Hepatic stellate cell (primary cell): Measurements from ENCODE around the gene SUPT6H.

Experiments used
- DNase-seq: peaks from one replicate; pipeline ENCODE4 v3.0.0; 2011; ENCODE audit warnings: low spot score

SUPT6H gene

DNA sequence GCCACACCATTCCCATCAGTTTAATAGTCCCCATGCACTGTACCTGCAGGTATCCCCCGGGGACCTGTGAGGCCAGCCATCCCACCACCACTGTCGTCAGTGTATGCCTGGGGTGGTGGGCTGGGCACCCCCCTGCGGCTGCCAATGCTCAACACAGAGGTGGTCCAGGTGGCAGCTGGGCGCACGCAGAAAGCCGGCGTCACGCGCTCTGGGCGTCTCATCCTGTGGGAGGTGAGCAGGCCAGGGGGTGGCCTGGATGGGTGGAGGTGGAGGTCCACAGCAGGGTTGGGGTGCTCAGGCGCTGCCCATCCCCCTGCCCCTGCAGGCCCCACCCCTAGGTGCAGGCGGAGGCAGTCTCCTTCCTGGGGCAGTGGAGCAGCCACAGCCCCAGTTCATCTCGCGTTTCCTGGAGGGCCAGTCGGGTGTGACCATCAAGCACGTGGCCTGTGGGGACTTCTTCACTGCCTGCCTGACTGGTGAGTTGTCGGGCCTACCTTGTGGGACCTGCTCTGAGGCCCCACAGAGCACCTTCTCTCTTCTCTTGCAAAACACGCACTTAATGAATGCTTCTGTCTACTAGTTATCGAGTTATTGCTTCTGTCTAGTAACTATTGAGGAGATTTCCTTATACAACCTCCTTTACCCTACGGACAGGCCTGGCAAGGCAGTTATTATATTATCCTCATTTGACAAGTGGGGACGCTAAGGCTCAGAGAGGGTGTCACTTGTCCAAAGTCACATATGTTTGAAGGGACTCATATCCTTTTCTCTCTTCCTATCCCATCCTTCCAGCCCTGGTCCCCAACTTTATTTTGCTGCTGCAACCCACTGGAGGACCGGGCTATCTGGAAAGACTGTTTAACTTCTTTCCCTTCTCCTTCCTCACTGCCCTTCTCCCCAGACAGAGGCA lies 76.0 kb downstream of the SUPT6H start:
- DNase-seq: no peak

DNA sequence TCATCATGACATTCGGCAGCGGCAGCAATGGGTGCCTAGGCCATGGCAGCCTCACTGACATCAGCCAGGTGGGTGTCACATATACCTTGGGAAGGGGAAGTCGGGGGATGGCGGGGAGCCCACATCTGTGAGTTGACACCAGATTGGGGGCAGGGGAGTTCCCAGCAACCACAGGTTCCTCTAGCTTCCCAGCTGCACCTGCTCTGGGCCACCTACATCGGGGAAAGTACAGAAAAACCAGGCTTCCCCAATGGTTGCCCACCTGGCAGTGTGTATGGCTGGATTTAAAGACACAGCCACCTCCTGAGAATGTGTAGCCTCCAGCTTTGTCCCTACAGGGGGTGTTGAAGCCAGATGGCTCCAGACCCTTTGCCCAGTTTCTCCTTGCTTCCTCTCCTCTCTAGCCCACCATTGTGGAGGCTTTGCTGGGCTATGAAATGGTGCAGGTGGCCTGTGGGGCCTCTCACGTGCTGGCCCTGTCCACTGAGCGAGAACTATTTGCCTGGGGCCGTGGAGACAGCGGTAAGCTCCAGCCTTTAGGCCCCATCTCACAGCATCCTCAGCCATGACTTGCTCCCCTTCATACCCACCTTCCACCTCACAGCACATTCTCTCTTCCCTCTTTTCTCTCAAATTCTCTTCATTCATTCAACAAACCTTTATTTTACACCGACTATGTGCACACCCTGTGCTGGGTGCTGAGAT lies 76.8 kb downstream of the SUPT6H start:
- DNase-seq: no peak

DNA sequence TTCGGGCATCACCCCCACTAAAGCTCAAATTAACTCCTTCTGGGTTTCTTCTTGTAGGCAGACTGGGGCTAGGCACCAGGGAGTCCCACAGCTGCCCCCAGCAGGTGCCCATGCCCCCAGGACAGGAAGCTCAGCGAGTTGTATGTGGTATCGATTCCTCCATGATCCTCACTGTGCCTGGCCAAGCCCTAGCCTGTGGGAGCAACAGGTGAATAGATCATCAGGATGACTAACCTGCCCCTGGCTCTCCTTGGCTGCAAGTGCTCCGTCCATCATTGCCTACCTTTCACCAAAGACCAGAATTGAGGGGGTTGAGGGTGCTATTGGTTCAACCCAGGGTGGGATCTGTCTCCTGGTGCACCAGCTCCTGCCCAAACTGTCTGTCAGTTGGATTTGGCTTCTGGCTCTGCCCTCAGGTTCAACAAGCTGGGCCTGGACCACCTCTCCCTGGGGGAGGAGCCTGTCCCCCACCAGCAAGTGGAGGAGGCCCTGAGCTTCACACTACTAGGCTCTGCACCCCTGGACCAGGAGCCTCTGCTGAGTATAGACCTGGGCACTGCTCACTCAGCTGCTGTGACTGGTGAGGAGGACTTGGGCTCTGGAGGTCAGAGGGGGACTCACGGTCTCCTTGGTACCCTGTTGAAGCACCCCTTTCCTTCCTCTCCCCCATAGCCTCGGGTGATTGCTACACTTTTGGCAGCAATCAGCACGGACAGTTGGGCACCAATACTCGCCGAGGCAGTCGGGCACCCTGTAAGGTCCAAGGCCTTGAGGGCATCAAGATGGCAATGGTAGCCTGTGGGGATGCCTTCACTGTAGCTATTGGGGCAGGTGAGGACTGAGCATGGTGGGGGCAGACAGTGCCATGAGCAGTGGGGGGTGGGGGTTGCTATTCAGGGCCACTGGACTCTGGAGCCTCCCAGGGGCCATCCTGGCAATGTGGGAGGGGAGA lies 78.7 kb downstream of the SUPT6H start:
- no peak for DNase-seq

DNA sequence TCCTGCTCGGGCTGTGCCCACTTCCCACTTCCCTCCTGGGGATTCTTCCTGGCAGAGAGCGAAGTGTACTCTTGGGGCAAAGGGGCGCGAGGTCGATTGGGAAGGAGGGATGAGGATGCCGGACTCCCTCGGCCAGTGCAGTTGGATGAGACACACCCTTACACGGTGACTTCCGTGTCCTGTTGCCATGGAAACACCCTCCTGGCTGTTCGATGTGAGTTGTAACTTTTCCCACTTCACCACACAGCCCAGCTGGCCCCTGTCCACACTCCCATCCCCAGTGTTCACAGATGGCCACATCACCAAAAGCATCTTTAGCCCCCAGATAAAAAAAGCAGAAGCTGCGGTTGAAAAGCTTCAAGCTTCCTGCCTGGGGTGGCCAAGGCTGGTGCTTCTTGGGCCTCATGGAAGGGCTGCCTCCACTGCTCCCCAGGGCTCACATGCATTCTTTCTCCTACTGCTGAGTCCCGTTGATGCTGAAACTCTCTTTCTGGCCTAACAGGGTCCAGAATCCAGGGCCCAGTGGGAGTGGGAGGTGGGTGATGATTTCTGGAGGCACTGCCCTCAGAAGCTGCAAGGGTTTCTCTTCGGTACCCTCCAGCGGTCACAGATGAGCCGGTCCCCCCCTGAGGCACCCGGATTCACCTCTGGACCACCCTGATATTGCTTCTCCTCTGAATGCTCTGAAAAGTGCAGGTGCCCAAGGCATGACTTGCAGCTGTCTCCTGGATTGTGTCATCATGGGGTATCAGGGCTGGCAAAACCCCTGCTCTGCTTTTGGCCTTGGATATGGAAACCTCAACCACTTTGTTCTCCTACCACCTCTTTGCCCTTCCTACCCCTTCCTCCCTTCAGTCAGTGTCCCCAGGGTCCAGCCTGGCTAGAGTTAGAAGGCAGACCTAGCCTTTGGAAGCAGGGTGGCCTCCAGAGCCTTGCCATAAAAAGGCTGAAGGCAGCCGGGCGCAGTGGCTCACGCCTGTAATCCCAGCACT lies 79.6 kb downstream of the SUPT6H start:
- no peak for DNase-seq

DNA sequence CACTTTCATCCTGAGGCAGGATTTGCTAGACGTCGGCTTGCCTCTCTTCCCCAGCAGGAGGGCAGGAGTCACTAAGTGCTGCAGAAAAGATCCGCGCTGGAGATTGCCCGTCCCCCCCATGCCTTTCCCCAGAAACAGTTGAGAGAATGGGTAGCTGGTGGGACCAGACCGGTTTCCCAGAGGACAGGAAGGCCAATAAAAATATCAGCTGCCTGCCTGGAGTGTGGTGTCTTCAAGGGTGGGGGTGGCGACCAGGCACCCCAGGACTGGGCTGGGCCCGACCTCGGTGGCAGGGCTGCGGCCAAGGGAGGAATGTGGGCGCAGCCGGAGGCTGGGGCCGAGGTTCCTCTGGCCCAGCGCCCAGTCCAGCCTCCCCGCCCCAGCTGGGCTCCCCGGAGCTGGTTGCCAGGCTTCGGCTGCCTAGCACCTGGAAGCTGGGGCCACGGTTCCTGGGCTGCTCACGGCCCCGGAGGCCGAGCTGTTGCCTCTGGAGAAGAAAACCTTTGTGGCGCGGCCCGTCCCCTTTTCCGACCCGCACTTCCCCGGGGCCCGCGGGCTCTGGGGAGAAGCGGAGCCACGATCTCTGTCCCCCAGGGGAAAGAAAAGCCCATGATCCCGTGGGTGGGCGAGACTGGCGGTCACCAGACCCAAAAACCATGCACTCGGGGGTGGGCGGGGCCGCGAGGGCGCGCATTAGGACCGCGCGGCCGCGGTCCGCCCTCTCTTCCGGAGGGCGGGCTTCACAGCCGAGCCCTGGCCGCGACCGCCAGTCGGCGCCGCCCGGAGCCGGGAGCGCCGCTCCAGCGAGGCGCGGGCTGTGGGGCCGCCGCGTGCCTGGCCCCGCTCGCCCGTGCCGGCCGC lies 81.5 kb downstream of the SUPT6H start, which contains the start of gene TRAF4:
Gene TRAF4 (plus strand): TSS at position 769 of the 861 bp plus-strand sequence. CDS start 102 bp downstream, outside the sequence.
- DNase-seq: peak; percentile 92

DNA sequence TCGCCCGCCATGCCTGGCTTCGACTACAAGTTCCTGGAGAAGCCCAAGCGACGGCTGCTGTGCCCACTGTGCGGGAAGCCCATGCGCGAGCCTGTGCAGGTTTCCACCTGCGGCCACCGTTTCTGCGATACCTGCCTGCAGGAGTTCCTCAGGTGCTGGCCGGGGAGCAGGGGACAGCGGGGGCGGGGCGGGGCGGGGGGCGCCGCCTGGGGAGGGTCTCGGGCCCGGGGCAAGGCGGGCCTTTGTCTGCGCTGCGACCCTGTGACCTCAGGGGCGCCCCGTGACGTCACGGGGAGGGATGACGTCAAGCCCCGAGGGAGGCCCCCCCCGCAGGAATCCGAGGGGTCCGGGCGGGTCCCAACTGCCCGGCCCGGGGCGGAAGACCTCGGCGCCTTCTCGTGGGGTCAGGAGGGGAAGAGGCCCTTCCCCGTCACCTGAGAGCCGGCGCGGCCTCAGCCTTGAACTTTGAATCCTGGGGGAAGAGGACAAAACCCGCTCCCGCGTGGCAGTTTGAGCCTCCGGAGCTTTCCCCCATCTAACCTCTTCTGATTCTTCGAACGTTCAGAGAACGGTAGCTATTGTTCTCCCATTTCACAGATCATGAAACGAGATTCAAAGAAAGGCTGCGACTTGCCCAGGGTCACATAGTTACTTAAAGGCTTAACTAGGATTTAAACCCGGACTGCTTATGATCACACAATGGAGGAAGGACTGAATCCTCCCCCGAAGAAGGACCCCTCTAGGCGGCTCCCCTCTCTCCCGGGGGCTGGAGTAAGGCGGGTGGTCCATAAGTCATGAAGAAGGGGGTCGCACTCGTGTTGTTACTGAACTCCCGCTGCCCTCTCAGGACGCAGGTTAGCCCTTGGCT lies 82.3 kb downstream of the SUPT6H start:
- peak; percentile 69 for DNase-seq

DNA sequence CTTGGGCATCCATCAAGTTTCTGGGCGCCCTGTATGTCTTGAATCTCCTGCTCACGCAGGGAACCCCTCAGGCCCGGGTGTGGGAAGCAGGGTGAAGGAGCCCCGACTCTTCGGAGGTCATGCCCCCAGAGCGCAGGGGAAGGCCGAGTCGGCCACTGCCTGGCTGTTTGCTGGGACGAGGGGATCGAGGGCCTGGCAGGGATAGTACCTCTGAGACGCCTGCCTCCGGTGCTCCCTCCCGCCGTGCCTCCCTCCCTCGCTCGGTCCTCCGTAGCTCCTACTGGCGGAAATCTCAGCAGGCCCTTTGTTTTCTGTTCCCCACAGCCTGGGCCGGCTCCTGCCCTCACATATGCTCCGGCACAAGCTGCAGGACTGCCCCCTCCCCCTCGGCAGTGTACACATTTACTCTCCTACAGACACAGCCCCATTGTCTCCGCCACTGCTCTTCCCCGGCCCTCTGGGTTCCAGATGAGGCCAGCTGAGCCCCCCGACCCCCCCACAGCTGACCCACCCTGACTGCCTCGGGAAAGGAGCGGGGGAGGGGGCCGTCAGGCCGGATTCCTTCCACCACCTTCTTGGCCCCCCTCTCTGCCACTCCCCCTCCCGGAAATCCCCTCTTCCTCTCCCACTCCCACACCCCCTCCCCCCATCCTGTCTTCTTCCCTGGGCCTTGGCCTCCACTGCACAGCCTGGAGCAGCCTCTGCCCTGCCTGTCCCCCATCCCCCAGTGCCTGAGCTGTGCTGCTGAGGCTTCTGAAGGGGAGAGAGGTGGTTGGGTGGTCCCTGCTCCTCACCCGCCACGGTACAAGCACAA lies 83.2 kb downstream of the SUPT6H start:
- DNase-seq: peak; percentile 57

DNA sequence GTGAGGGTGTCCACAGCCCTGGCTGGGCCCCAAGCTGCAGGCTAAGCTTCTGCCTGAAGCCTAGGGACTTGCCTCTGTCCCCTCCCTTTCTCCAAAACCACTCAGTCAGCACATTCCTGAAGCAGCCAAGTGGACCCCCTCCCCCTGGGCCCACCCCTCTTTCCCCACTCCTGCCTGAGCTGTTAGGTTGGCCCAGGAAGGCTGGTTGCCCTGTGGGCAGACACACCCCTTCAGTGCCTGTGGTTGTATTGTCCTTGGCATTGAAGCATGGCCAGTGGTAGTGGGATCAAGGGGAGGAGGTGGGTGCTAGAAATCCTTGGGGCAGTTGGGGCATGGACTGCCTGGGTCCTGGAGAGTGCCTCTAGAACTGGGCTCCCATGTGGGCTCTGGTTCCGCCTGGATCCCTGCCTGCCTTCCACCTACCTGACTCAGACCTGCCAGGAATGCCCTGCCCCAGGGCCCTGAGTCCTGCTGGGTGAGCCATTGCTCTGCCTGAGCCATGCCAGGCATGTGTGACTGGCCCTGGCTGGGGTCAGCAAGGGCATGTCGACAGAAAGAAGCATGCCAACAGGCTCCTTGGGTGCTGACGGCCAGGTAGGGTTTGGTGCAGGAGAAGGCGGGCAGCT lies 83.9 kb downstream of the SUPT6H start:
- DNase-seq: no peak

DNA sequence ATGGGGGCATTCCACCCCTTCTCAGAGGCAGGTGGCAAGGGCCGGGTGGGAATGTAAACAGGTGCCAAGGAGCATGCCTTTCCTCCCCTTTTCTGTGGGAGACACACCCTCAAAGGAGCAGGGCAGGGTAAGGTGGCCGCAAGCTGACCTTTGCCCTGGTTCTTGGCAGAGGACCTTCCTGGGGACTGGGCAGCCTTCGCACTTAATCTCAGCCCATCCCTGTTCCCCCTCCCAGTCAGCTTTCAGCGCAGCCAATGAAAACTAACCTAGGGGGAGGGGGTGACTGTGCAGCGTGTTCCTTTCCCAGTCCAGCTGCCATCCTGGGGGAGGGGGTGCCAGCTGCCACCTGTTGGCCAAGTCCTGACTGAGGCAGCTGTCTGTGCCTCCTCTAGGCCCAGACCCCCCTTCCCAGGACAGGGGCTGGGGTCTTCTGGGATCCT lies 84.6 kb downstream of the SUPT6H start:
- DNase-seq: no peak

DNA sequence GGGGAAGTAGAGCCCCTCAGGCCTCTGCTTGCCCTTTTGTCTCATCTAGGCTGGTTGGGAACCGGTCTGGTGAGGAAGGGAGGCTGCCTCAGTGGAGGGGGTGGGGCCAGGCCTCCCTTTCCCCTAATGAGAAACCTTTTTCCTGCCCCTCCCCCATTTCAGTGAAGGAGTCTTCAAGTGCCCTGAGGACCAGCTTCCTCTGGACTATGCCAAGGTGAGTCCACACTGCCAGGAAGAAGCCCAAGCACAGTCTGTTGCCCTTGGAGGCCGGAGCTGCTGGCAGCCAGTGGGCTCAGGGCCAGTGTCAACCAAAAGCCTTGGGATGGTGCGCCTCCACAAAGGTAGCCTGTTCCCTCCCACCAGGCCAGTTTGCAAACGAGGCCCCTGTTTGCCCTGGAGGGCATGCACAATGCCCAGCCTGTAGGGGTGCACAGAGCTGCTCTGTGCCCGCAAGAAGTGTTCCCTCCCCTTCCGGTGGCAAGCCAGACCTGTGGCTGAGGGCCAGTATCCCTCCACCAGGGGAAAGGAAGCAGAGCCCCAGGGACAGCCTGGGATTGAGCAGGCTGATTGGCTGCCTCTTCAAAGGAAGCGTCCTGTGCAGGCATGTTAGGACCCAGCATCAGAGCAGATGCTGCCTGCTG lies 85.2 kb downstream of the SUPT6H start:
- no peak for DNase-seq

DNA sequence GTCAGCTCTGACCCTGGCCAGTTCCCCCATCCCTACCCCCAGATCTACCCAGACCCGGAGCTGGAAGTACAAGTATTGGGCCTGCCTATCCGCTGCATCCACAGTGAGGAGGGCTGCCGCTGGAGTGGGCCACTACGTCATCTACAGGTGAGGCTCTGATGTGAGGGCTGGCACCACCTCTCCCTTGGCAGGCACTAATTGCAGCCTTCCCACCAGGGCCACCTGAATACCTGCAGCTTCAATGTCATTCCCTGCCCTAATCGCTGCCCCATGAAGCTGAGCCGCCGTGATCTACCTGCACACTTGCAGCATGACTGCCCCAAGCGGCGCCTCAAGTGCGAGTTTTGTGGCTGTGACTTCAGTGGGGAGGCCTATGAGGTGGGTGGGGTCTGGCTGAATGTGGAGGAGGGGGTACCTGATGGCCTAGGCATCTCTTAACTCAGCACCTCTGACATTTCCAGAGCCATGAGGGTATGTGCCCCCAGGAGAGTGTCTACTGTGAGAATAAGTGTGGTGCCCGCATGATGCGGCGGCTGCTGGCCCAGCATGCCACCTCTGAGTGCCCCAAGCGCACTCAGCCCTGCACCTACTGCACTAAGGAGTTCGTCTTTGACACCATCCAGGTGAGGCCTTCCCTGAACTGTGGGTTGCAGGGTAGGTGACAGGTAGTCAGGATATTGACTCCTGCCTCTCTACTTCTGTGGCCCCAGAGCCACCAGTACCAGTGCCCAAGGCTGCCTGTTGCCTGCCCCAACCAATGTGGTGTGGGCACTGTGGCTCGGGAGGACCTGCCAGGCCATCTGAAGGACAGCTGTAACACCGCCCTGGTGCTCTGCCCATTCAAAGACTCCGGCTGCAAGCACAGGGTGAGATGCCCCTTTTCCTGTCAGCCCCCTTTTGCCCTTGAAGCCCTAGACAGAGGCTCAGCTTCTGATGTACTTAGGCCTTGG lies 86.1 kb downstream of the SUPT6H start:
- DNase-seq: no peak

DNA sequence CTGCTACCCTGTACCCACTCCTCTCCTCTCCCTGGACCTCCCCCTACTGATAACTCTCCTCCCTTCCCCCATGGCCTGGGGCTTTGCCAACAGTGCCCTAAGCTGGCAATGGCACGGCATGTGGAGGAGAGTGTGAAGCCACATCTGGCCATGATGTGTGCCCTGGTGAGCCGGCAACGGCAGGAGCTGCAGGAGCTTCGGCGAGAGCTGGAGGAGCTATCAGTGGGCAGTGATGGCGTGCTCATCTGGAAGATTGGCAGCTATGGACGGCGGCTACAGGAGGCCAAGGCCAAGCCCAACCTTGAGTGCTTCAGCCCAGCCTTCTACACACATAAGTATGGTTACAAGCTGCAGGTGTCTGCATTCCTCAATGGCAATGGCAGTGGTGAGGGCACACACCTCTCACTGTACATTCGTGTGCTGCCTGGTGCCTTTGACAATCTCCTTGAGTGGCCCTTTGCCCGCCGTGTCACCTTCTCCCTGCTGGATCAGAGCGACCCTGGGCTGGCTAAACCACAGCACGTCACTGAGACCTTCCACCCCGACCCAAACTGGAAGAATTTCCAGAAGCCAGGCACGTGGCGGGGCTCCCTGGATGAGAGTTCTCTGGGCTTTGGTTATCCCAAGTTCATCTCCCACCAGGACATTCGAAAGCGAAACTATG lies 87.0 kb downstream of the SUPT6H start:
- no peak for DNase-seq

DNA sequence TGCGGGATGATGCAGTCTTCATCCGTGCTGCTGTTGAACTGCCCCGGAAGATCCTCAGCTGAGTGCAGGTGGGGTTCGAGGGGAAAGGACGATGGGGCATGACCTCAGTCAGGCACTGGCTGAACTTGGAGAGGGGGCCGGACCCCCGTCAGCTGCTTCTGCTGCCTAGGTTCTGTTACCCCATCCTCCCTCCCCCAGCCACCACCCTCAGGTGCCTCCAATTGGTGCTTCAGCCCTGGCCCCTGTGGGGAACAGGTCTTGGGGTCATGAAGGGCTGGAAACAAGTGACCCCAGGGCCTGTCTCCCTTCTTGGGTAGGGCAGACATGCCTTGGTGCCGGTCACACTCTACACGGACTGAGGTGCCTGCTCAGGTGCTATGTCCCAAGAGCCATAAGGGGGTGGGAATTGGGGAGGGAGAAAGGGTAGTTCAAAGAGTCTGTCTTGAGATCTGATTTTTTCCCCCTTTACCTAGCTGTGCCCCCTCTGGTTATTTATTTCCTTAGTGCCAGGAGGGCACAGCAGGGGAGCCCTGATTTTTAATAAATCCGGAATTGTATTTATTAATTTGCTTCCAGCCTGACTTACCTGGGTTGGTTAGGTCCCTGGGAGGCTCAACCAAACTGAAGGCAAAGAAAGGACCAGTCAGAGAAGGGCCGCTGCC lies 87.6 kb downstream of the SUPT6H start:
- no peak for DNase-seq

DNA sequence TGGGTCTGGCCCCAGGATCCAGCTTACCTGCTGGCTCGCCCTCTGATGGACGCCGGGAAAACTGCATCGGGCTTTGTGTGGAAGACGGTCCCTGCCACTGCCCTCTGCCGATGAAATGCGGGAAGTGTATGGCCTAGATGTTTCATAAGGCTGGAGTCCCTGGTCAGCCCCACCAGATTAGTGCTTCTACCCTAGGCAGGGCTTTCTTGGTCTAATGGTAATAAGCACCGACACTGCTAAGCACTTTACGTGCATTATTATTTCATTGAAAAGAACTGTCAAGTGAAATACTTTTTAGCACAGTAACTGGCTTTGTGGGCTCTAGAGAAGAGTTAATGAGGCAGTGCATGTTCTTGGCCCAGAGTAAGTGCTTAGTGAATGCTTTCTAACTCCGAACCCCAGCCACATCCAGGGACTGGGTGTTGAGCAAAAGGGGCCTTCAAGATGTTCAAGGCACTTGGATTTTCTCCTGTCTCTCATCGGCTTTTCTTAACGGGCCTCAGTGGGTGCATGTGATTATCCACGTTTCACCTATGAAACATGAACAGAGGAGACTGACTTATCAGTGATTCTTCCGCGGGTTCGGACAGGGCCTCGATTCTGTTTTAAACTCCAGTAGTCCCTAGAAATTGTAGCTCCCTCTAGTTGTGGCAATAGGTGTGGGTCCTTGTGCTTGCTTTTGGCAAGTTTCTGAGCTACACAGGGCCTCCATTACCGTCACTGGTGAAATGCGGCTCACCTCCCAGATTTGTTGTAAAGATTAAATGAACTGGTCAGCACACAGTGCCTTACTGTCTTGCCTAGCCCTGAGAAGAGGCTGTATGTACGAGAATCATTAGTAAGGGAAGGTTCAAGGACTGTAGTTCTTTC lies 88.4 kb downstream of the SUPT6H start:
- DNase-seq: peak; percentile 79
